A172 (cell line): ENCODE results near the gene PTPRQ. TPM values are rescaled to one million over a fixed set of nuclear protein-coding genes. Genes with fewer than 3 reads are reported as not detected.
A peak's percentile ranks its signal among the peaks of the same experiment; 100 is the strongest.
"Not testable (repeated sequence)": the region's sequence is repeated elsewhere in the genome, so short reads cannot be mapped to it uniquely, and the experiment has no call there.

Source experiments
- DNase-seq: peaks from one replicate; pipeline ENCODE4 v3.0.0-alpha.2; 2015; ENCODE audit warnings: low spot score
- total RNA-seq: library from RNA; depleted of rRNA; stranded (reverse); fragments of >200 nt; shearing (Covaris generic); gene quantifications from 2 replicates; pipeline ENCODE4 v1.2.3, GENCODE V29; 2014

PTPRQ gene
- total RNA-seq, 1 experiment from 2014 or later, result 0.02 TPM

- DNase-seq, result peak; percentile 50
These were observed 29.0 kb downstream of the PTPRQ start for GRCh38 chr12:80472911-80473500.

- not testable (repeated sequence) for DNase-seq
These were observed 33.6 kb downstream of the PTPRQ start for GRCh38 chr12:80477521-80478145.

- DNase-seq, result no peak
These were observed 40.7 kb downstream of the PTPRQ start for GRCh38 chr12:80484746-80485145.

GRCh38 chr12:80485222-80485987, 41.4 kb downstream of the PTPRQ start:
- DNase-seq, result no peak

GRCh38 chr12:80490329-80490728, 46.3 kb downstream of the PTPRQ start:
- DNase-seq, result peak; percentile 13

GRCh38 chr12:80491166-80491565, 47.1 kb downstream of the PTPRQ start:
- no peak for DNase-seq

- no peak for DNase-seq
These were observed 49.4 kb downstream of the PTPRQ start for GRCh38 chr12:80493466-80493865.

GRCh38 chr12:80494836-80495235, 50.8 kb downstream of the PTPRQ start:
- DNase-seq, result no peak

- no peak for DNase-seq
These were observed 54.2 kb downstream of the PTPRQ start for GRCh38 chr12:80498059-80498728.

- no peak for DNase-seq
These were observed 60.5 kb downstream of the PTPRQ start for GRCh38 chr12:80504389-80505163.

GRCh38 chr12:80509781-80510556, 65.9 kb downstream of the PTPRQ start:
- DNase-seq, result peak; percentile 27

GRCh38 chr12:80512781-80513180, 68.7 kb downstream of the PTPRQ start:
- DNase-seq, result no peak

- no peak for DNase-seq
These were observed 69.2 kb downstream of the PTPRQ start for GRCh38 chr12:80513211-80513610.

- DNase-seq, result no peak
These were observed 73.6 kb downstream of the PTPRQ start for GRCh38 chr12:80517655-80518054.

GRCh38 chr12:80531646-80532045, 87.6 kb downstream of the PTPRQ start:
- DNase-seq, result no peak

GRCh38 chr12:80539029-80539428, 95.0 kb downstream of the PTPRQ start:
- DNase-seq, result no peak

- no peak for DNase-seq
These were observed 105.3 kb downstream of the PTPRQ start for GRCh38 chr12:80549298-80549697.

- peak; percentile 89 for DNase-seq
These were observed 107.9 kb downstream of the PTPRQ start for GRCh38 chr12:80551897-80552296.

- DNase-seq, result peak; percentile 79
These were observed 109.3 kb downstream of the PTPRQ start for GRCh38 chr12:80553316-80553715.

GRCh38 chr12:80556566-80556965, 112.5 kb downstream of the PTPRQ start:
- no peak for DNase-seq

GRCh38 chr12:80559766-80560165, 115.7 kb downstream of the PTPRQ start:
- DNase-seq, result no peak
